Endothelial cell of umbilical vein (primary cell): ENCODE results near the gene LRP1. TPM values are rescaled to one million over a fixed set of nuclear protein-coding genes. Genes with fewer than 3 reads are reported as not detected.

Experiments
- BruUV-seq: library from RNA; stranded (reverse); fragments of 400-500 nt; replicated peaks from 2 replicates; lab custom pipeline; 2021; lab: Mats Ljungman, UMichigan
- CTCF ChIA-PET: fragments of 300-600, 350-600 bp; sonication (Branson Sonifier 250); formaldehyde crosslinking; loops from one replicate; lab custom pipeline; 2021; ENCODE audit warnings: antibody characterized with exemption, inconsistent platforms; lab: Charles Lee
- POLR2A ChIA-PET: fragments of 300-600, 350-600 bp; sonication (Branson Sonifier 250); formaldehyde crosslinking; loops from one replicate; lab custom pipeline; 2021; ENCODE audit warnings: antibody characterized with exemption, inconsistent platforms; lab: Charles Lee
- DNase-seq: peaks from one replicate; pipeline ENCODE4 v3.0.0-alpha.2; 2011; ENCODE audit warnings: low read depth, low spot score
- FAIRE-seq: peaks from 2 replicates; lab custom pipeline; 2011; peaks lifted over from hg19 to GRCh38; lab: Jason Lieb, UNC
- H2AFZ ChIP-seq: 2 replicates; pipeline ENCODE4 v1.6.0; 2012; ENCODE audit warnings: low read depth, low read length, control low read depth, inconsistent platforms
- H3K27ac ChIP-seq: 2 replicates; pipeline ENCODE4 v1.5.1; 2011; ENCODE audit warnings: low read depth, mild to moderate bottlenecking, control low read depth, low read length, moderate library complexity; ENCODE audit not compliant: insufficient read depth
- H3K27me3 ChIP-seq, 2 experiments: 2 replicates each; pipeline versions ENCODE4 v1.6.0 to v1.6.1; 2011; ENCODE audit warnings: low read length in 2 of 2, mixed read lengths in 1 of 2; ENCODE audit not compliant: control insufficient read depth in 2 of 2, insufficient read depth in 2 of 2
- H3K36me3 ChIP-seq, 2 experiments: 2 replicates in 1 of 2; 3 replicates in 1 of 2; pipeline ENCODE4 v1.5.1; 2011; ENCODE audit warnings: low read length in 2 of 2, mild to moderate bottlenecking in 1 of 2, moderate library complexity in 1 of 2; ENCODE audit not compliant: control insufficient read depth in 2 of 2, insufficient read depth in 2 of 2; ENCODE audit errors: extremely low read depth in 1 of 2
- H3K4me1 ChIP-seq: 3 replicates; pipeline ENCODE4 v1.5.1; 2011; ENCODE audit warnings: mild to moderate bottlenecking, low read length; ENCODE audit not compliant: control insufficient read depth, insufficient read depth; ENCODE audit errors: extremely low read depth
- H3K4me2 ChIP-seq: 2 replicates; pipeline ENCODE4 v1.6.1; 2011; ENCODE audit warnings: low read length, control low read depth, mixed read lengths; ENCODE audit not compliant: insufficient read depth
- H3K4me3 ChIP-seq, 3 experiments: fragments of 200-600 bp in 1 of 3; sonication (generic), shearing (Covaris generic) in 1 of 3; replicated peaks in 1 of 3; 2 replicates each; pipeline ENCODE4 v1.5.1; 2011 to 2016; ENCODE audit warnings: control low read depth in 3 of 3, low read length in 3 of 3, mild to moderate bottlenecking in 2 of 3, inconsistent platforms in 1 of 3, low read depth in 1 of 3, moderate library complexity in 1 of 3; ENCODE audit not compliant: insufficient read depth in 1 of 3
- H3K79me2 ChIP-seq: 2 replicates; pipeline ENCODE4 v1.6.0; 2012; ENCODE audit warnings: low read length, inconsistent platforms; ENCODE audit not compliant: control insufficient read depth, insufficient read depth
- H3K9ac ChIP-seq: replicated peaks from 2 replicates; pipeline ENCODE3; 2011; ENCODE audit warnings: low read length, control low read depth; ENCODE audit not compliant: insufficient read depth; ENCODE audit errors: extremely low read depth
- H3K9me1 ChIP-seq: replicated peaks from 3 replicates; pipeline ENCODE4 v1.6.0; 2011; ENCODE audit warnings: mild to moderate bottlenecking, low read length; ENCODE audit not compliant: control insufficient read depth, insufficient read depth; ENCODE audit errors: extremely low read depth
- H3K9me3 ChIP-seq: replicated peaks from 2 replicates; pipeline ENCODE4 v1.5.1; 2012; ENCODE audit warnings: low read length, inconsistent platforms; ENCODE audit not compliant: control insufficient read depth, insufficient read depth
- H4K20me1 ChIP-seq: replicated peaks from 2 replicates; pipeline ENCODE3; 2011; ENCODE audit warnings: mild to moderate bottlenecking, low read length; ENCODE audit not compliant: control insufficient read depth, insufficient read depth; ENCODE audit errors: extremely low read depth
- CTCF ChIP-seq, 2 donors: IDR thresholded peaks; 1 replicate in 1 of 2; 2 replicates in 1 of 2; pipeline ENCODE4 v1.5.1; 2011; ENCODE audit warnings: low read length in 2 of 2, mild to moderate bottlenecking in 2 of 2, moderate library complexity in 2 of 2, control low read depth in 1 of 2, inconsistent platforms in 1 of 2, low read depth in 1 of 2; ENCODE audit not compliant: insufficient read depth in 1 of 2; ENCODE audit errors: extremely low read depth in 1 of 2
- EZH2 ChIP-seq: IDR thresholded peaks from 2 replicates; pipeline ENCODE4 v1.6.1; 2012; ENCODE audit warnings: borderline replicate concordance, low read depth, mild to moderate bottlenecking, moderate library complexity, low read length, inconsistent platforms; ENCODE audit not compliant: severe bottlenecking
- FOS ChIP-seq: IDR thresholded peaks from 2 replicates; pipeline ENCODE4 v1.6.1; 2011; ENCODE audit warnings: mild to moderate bottlenecking, low read length, moderate library complexity, borderline replicate concordance; ENCODE audit not compliant: insufficient read depth
- GATA2 ChIP-seq: IDR thresholded peaks from 2 replicates; pipeline ENCODE4 v1.7.0; 2011; ENCODE audit warnings: low read depth, mild to moderate bottlenecking, moderate library complexity, mixed read lengths, low read length; ENCODE audit not compliant: insufficient read length, insufficient read depth
- JUN ChIP-seq: IDR thresholded peaks from 2 replicates; pipeline ENCODE4 v1.6.1; 2011; ENCODE audit warnings: borderline replicate concordance, low read depth; ENCODE audit not compliant: insufficient read length, insufficient read depth
- MAX ChIP-seq: IDR thresholded peaks from 2 replicates; pipeline ENCODE4 v1.6.1; 2011; ENCODE audit not compliant: insufficient read depth, insufficient read length
- MYC ChIP-seq: IDR thresholded peaks from one replicate; pipeline ENCODE4 v1.6.1; 2011; ENCODE audit warnings: mild to moderate bottlenecking, low read depth, low read length
- POLR2A ChIP-seq: IDR thresholded peaks from 2 replicates; pipeline ENCODE4 v1.6.1; 2012; ENCODE audit warnings: low read depth, mild to moderate bottlenecking, control low read depth, low read length
- POLR2AphosphoS5 ChIP-seq: IDR thresholded peaks from 2 replicates; pipeline ENCODE4 v1.6.1; 2012; ENCODE audit warnings: low read depth, mild to moderate bottlenecking, control low read depth, low read length, moderate library complexity; ENCODE audit not compliant: insufficient read depth
- dilution Hi-C: fragments of 300-500 bp; cut with MboI; formaldehyde crosslinking; loops from one replicate; pipeline ENCODE4 v1.15.0; 2019; ENCODE audit warnings: low sequenced_read_pairs; ENCODE audit not compliant: extremely low pct_ligation_motif_present
- intact Hi-C: fragments of 100-400 bp; cut with micrococcal nuclease; formaldehyde crosslinking; loops from one replicate; pipeline ENCODE4 v1.10.0; 2022
- polyA plus RNA-seq, 4 experiments: library from polyadenylated mRNA; depleted of rRNA in 3 of 4; stranded (reverse) in 3 of 4; unstranded in 1 of 4; fragments of >200 nt; gene quantifications; 2 replicates each; pipeline versions ENCODE4 v1.2.1 to v1.2.3, GENCODE V29; 2011 to 2012; ENCODE audit warnings: missing spikeins in 1 of 4
- total RNA-seq: library from RNA; stranded (reverse); gene quantifications from 2 replicates; pipeline ENCODE4 v1.2.3, GENCODE V29; 2021

LRP1 gene
- total and polyA plus RNA-seq, 2 donors (not counting 3 experiments of a cell fraction or from before 2014, with no cell fraction given): 1.6 to 4.6 TPM

GRCh38 chr12:57173683-57174082 lies 45.4 kb downstream of the LRP1 start:
- CTCF ChIA-PET: interaction anchor here (0.6 to 13.0 kb wide), 16 partner anchors 12 to 105 kb away, joined by 3 to 429 read pairs (median 4); partner anchors contain the start of genes LRP1, LRP1-AS, NEMP1 and SHMT2

More at GRCh38 chr12:57173683-57174082, 45.4 kb downstream of the LRP1 start:
- Histone ChIP-seq H4K20me1 (no peaks in the 10 kb centered on the region), H3K27ac (no peak overlapping the region), H3K79me2 (no peaks in the 10 kb centered on the region), H3K4me2 (no peak overlapping the region), H3K9ac (no peak overlapping the region), H3K4me1 (no peaks in the 10 kb centered on the region), H3K9me1 (no peaks in the 10 kb centered on the region), H3K36me3 (no peaks in the 10 kb centered on the region), H3K9me3 (no peaks in the 10 kb centered on the region), H2AFZ (no peak overlapping the region), H3K27me3 (no peaks in the 10 kb centered on the region), H3K4me3 (no peak overlapping the region)
- dilution Hi-C loops (loop anchor here (5.0 kb wide), 1 partner anchor 51 kb away; no protein-coding TSS in a partner anchor), intact Hi-C loops (loop anchor here (1.0 kb wide), 1 partner anchor 49 kb away; no protein-coding TSS in a partner anchor)
- DNase-seq (no peak), FAIRE-seq (no peak)
- BruUV-seq: no TSS peak
- TF ChIP-seq MAX (no peak), POLR2A (no peak), EZH2 (no peak), POLR2AphosphoS5 (no peak), CTCF (IDR thresholded peaks at IDR 0.05; ENCODE audit: extremely low read depth in 1 of 2, insufficient read depth in 1 of 2, low read depth in 1 of 2, low read length in 2 of 2) (no peak), FOS (no peak), JUN (no peak), GATA2 (no peak), MYC (no peak)
- POLR2A ChIA-PET: no interaction called here
